ENCODE data around the gene STPG3.

The STPG3 gene

GRCh38 chr9:137268538-137269201, 17.6 kb downstream of the STPG3 start:
- no peak for DNase-seq

- no peak for DNase-seq
Measured at GRCh38 chr9:137269231-137269772, 18.2 kb downstream of the STPG3 start.

GRCh38 chr9:137270929-137271695, 20.0 kb downstream of the STPG3 start:
- DNase-seq = no peak

DNA sequence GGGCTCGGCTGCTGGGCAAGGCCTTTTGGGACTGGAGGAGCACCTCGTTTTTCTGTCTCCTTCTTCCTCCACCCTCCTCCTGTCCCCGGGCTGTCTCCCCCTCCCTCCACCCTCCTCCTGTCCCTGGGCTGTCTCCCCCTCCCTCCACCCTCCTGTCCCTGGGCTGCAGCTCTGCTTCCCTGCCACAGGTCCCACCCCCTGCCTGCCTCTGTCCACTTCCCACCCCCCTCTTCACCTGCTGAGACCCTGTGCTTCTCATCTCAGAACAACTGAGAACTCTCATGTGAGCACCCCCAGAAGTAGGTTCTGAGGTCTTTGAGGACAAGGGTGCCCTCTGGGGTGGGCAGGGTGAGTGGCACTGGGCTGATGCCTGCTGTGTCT, 20.6 kb downstream of the STPG3 start:
- DNase-seq = no peak

- DNase-seq = no peak
Measured at GRCh38 chr9:137272241-137273094, 21.4 kb downstream of the STPG3 start.

- DNase-seq = no peak
Measured at GRCh38 chr9:137273095-137273490, 22.0 kb downstream of the STPG3 start.

- no peak for DNase-seq
Measured at GRCh38 chr9:137273611-137274320, 22.7 kb downstream of the STPG3 start.

- no peak for DNase-seq
Measured at GRCh38 chr9:137275203-137275587, 24.1 kb downstream of the STPG3 start.

DNA sequence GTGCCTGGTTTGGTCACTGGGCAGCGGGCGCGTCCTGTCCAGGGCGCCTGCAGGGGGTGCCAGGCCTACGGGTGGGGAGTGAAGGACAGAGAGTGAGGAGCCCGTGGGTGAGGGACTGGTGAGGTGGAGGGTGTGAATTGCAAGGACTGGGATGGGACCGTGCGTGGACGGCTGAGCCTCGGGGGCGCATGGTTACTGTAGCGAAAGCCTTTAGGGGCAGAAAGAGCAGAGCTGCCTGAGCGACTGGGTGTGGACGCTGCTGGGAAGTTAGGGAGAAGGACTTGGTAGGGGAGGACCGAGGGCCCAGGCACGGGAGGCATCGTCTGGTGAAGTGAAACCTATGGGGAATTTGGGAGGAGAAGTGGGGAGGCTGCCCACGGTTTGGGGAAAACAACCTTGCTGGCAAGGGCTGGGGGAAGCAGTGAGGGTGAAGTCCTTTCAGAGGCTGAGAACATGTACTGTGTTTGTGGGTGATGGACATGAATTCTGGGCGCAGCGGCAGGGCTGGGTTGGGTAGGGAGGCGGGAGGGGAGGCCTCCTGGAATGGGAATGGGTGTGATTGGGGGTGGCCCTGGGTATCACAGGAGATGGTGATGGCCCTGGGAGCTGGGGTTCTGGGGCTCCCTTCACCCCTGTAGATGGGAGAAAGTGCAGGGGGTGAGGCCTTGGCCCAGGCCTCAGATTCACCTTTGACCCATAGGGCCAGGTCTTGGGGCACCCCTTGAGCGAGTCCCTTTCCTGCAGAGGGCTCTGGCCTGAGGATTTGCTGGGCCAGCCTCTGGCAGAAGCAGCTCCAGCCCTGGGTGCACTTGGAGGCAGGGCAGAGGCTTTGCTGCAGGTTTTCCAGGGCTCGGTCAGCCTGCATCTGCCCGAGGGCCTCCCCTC, 24.7 kb downstream of the STPG3 start:
- no peak for DNase-seq

- DNase-seq = no peak
Measured at GRCh38 chr9:137276473-137277328, 25.6 kb downstream of the STPG3 start.

DNA sequence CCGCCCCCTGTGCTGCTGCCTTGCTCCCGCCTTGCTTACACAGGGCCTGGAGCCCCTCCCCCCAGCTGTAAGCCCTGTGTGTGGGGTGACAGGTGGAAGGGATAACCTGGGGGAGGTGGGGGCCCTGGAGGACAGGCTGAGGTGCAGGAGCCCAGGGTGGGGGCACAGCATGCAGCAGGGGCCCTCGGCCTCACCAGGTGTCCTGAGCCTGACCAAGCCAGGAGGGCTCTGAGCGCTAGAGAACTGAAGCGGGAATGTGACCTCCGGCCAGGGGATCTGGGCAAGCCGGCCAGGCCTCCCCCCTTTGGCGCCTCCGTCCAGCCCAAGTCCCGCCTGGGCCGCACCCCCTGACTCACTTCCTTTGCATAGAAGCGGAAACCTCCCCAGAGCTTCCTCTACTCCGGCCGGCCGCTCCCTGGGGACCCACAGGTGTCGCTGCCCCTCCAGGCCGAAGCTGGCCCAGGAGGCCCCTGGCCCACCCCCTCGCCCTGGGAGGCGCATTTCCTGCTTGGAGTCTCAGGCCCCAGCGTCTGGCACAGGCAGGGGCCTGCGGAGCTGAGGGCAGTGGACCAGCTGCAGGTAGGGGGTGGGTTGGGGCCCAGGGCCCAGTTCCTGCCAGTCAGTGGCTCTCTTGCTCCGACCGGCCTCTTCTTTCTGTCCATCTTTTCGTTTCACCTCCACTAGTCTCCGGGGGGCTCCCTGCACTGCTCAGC, 26.4 kb downstream of the STPG3 start, which contains the start of gene TOR4A:
Gene TOR4A, plus strand, starts transcription at position 398 of the 713 bp plus-strand sequence. CDS start 964 bp downstream, outside the sequence.
- DNase-seq = no peak

DNA sequence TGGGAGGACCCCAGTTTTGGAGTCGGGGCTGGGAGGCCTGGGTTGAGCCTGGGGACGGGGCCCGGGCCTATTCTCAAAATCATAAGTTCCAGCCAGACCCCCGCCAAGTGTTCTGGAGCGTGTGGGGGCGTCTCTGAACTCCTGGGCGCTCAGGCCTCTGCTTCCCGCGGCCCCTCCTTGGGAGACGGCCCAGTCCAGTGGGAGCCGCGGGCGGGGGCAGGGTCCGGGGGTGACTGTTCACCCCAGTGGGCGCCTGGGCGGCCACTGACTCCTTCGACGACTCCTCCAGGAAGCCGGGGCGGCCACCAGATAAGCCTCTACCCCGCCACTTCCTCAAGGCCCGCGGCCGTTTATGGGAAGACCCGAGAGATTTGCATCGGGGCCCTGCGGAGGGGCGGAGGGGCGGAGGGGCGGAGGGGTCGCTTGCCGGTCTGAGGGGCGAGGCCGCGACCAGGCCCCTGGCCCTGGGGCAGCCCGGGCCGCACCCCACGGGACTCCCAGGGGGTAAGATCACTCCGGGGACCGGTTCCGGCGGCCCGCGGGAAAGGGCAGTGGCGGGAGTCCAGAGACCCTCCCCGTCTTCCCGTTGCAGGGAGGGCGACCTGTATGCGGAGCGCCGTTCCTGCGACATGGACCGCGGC, 27.1 kb downstream of the STPG3 start:
- no peak for DNase-seq

DNA sequence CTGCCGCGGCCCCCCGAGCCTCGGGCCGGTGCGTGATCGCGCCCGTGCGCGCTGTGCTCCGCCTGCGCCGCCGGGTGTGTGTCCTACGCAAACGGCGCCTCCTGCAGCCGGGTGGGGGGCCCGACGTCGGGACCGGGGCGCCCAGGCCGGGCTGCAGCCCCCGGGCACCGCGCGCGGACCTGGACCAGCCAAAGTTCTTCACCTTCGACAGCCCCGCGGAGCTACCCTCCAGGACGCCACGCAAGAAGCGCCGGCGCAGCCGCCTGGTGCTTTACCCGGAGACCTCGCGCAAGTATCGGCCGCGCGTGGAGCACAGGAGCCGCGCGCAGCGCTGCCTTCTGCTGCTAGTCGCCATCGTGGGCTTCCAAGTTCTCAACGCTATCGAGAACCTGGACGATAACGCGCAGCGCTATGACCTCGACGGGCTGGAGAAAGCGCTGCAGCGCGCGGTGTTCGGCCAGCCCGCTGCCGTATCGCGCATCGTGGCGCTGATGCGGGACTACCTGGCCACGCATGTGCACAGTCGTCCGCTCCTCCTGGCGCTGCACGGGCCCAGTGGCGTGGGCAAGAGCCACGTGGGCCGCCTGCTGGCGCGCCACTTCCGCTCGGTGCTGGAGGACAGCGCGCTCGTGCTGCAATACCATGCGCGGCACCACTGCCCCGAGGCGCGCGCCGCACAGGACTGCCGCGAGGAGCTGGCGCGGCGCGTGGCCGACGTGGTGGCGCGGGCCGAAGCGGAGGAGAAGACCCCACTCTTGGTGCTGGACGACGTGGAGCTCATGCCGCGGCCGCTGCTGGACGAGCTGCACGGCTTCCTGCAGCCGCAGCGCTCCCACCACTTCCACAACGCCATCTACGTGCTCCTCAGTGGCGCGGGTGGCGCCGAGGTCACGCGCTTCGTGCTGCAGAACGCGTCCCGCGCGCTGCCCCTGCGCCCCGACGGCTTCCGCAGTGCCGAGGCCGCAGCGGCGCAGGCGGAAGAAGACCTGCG, 27.9 kb downstream of the STPG3 start:
- DNase-seq = no peak

DNA sequence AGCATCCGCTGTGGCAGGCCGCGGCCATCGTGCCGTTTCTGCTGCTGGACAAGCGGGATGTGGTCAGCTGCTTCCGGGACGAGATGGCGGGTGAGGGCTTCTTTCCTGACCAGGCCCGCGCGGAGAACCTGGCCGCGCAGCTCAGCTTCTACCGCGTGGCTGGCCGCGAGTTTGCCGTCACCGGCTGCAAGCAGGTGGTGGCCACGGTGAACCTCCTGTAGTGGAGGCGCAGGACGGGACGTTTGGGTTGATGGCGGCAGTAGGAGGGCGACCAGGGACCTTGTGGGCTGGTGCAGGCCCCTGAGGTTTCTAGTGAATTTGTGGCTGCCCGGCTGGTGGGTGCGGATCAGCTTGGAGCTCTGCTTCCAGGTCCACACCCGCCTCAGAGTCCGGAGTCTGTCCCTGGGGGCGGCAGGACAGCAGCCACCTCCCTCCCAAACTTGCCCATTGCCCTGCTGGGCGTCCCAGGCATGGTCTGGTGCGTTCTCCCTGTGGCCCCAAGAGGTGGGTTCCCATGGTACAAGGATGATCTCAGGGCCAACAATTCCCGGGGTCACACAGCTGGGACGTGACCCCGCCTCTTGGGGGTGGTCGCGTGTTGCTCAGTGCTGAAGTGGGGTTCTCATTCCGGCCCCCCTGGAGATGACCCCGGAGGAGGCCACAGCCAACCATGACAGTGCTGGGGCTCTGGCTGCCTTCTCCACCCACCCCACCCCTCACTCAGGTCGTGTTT, 28.8 kb downstream of the STPG3 start:
- DNase-seq = no peak

GRCh38 chr9:137280474-137281344, 29.6 kb downstream of the STPG3 start:
- DNase-seq = no peak
